Retinal pigment epithelial cell (primary cell): ENCODE results near the gene GRB10.

Experiments used
- DNase-seq: peaks from one replicate; pipeline ENCODE4 v3.0.0-alpha.2; 2010; ENCODE audit warnings: low read depth
- H3K4me3 ChIP-seq: 2 replicates; pipeline ENCODE4 v1.5.1; 2011; ENCODE audit warnings: mild to moderate bottlenecking, low read length, control low read depth, moderate library complexity
- CTCF ChIP-seq: conservative IDR thresholded peaks from 2 replicates; pipeline ENCODE4 v1.5.1; 2011; ENCODE audit warnings: low read depth, low read length, control low read depth, inconsistent platforms

Gene GRB10

DNA sequence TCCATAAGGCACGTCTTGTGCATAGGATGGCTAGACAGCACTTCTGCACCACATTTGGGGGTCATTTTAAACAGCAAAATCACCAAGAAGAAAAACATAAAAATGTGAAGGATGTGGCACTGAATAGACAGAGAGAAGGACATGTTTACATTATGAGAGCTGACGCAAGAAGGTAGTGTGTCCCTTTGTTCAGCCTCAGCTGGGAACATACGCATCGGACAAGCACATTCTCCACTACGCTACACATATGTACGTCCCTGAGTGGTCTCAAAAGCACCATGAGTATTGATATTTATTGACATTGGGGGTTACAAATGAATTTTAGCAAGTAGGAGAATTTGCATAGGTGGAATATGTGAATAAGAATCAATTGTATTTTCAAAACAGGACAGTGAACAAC is 237.7 kb downstream of the GRB10 start:
- TF ChIP-seq CTCF = no peak
- DNase-seq = no peak
- H3K4me3 ChIP-seq = no peak overlapping the region

- H3K4me3 ChIP-seq = no peak overlapping the region
- no peak for TF ChIP-seq CTCF
- DNase-seq = no peak
These were observed 238.8 kb downstream of the GRB10 start for GRCh38 chr7:50543776-50544442.

GRCh38 chr7:50542132-50542531 is 240.6 kb downstream of the GRB10 start:
- H3K4me3 ChIP-seq = no peak overlapping the region
- DNase-seq = no peak
- no peak for TF ChIP-seq CTCF

GRCh38 chr7:50540785-50541579 is 241.7 kb downstream of the GRB10 start:
- TF ChIP-seq CTCF = no peak
- no peak for DNase-seq
- H3K4me3 ChIP-seq = no peak overlapping the region
